GM23248 (cell line): Measurements from ENCODE around the gene LRRN2. TPM values are rescaled to one million over a fixed set of nuclear protein-coding genes. Genes with fewer than 3 reads are reported as not detected.

Experiments used
- DNase-seq: peaks from one replicate; pipeline ENCODE4 v3.0.0-alpha.2; 2015
- H2AFZ ChIP-seq: fragments of 200-600 bp; sonication (generic); 2 replicates; pipeline ENCODE4 v1.6.1; 2016; ENCODE audit warnings: antibody characterized with exemption
- H3F3A ChIP-seq: fragments of 200-600 bp; sonication (generic); 2 replicates; pipeline ENCODE4 v1.6.1; 2016; ENCODE audit warnings: mild to moderate bottlenecking, antibody characterized with exemption, mixed run types; ENCODE audit not compliant: insufficient read depth
- H3K27ac ChIP-seq: fragments of 200-600 bp; sonication (generic); 2 replicates; pipeline ENCODE4 v1.5.1; 2016; ENCODE audit warnings: mild to moderate bottlenecking
- H3K27me3 ChIP-seq: fragments of 200-600 bp; sonication (generic); replicated peaks from 2 replicates; pipeline ENCODE4 v1.6.1; 2016; ENCODE audit warnings: mild to moderate bottlenecking; ENCODE audit not compliant: insufficient read depth
- H3K36me3 ChIP-seq: fragments of 200-600 bp; sonication (generic); 2 replicates; pipeline ENCODE4 v1.6.1; 2016; ENCODE audit warnings: low read depth, mild to moderate bottlenecking
- H3K4me1 ChIP-seq: fragments of 200-600 bp; sonication (generic); 2 replicates; pipeline ENCODE4 v1.6.1; 2016; ENCODE audit warnings: mild to moderate bottlenecking; ENCODE audit not compliant: insufficient read depth
- H3K4me2 ChIP-seq: fragments of 200-600 bp; sonication (generic); one replicate; pipeline ENCODE4 v1.6.1; 2016; ENCODE audit warnings: mild to moderate bottlenecking; ENCODE audit not compliant: unreplicated experiment
- H3K4me3 ChIP-seq: fragments of 200-600 bp; sonication (generic); 2 replicates; pipeline ENCODE4 v1.5.1; 2016; ENCODE audit warnings: mild to moderate bottlenecking
- H3K79me2 ChIP-seq: fragments of 200-600 bp; sonication (generic); 2 replicates; pipeline ENCODE4 v1.6.1; 2016; ENCODE audit warnings: mild to moderate bottlenecking; ENCODE audit not compliant: insufficient read depth
- H3K9ac ChIP-seq: fragments of 200-600 bp; sonication (generic); 2 replicates; pipeline ENCODE4 v1.6.1; 2016; ENCODE audit warnings: mild to moderate bottlenecking
- H3K9me2 ChIP-seq: fragments of 200-600 bp; sonication (generic); 2 replicates; pipeline ENCODE4 v1.6.1; 2016; ENCODE audit warnings: mixed run types, mild to moderate bottlenecking, moderate library complexity; ENCODE audit not compliant: insufficient read depth
- H3K9me3 ChIP-seq: fragments of 200-600 bp; sonication (generic); one replicate; pipeline ENCODE4 v1.6.1; 2017; ENCODE audit warnings: low read depth
- H4K20me1 ChIP-seq: fragments of 200-600 bp; sonication (generic); 2 replicates; pipeline ENCODE4 v1.6.0; 2016; ENCODE audit not compliant: insufficient read depth
- EZH2 ChIP-seq: fragments of 200-600 bp; sonication (generic); IDR thresholded peaks from 2 replicates; pipeline ENCODE4 v1.6.1; 2018; ENCODE audit warnings: antibody characterized with exemption, mild to moderate bottlenecking; ENCODE audit not compliant: insufficient read depth, poor library complexity, severe bottlenecking
- EZH2phosphoT487 ChIP-seq: fragments of 200-600 bp; sonication (generic); IDR thresholded peaks from 2 replicates; pipeline ENCODE4 v1.6.1; 2018; ENCODE audit warnings: antibody characterized with exemption, moderate library complexity, mild to moderate bottlenecking, low read depth; ENCODE audit not compliant: insufficient read depth
- WGBS, 2 experiments: methylation state at CpG; one replicate each; pipeline ENCODE4 v1.1.6; 2015 to 2017; ENCODE audit warnings: low lambda C conversion rate in 2 of 2, low coverage in 1 of 2; ENCODE audit errors: missing lambda C conversion rate in 2 of 2; 5-methylcytosine and 5-hydroxymethylcytosine counted together
- in situ Hi-C: fragments of 300-500 bp; cut with MboI; formaldehyde crosslinking; loops from 2 replicates; pipeline ENCODE4 v1.15.0; 2020
- polyA plus RNA-seq: library from polyadenylated mRNA; unstranded; fragments of >200 nt; fragmentation: Nextera tagmentation; extraction: Ambion mirVana; gene quantifications from 2 replicates; pipeline ENCODE4 v1.2.1, GENCODE V29; 2016
- total RNA-seq: library from RNA; depleted of rRNA; stranded (reverse); fragments of >200 nt; shearing (Covaris generic); gene quantifications from 2 replicates; pipeline ENCODE4 v1.2.3, GENCODE V29; 2014

LRRN2 gene
- total and polyA plus RNA-seq, 2 experiments from 2014 or later, result 0.22 TPM; not detected in 1

- Histone ChIP-seq H3F3A (no peaks in the 10 kb centered on the region), H3K9ac (no peak overlapping the region), H3K27ac (no peak overlapping the region), H3K4me2 (no peak overlapping the region), H3K79me2 (no peaks in the 10 kb centered on the region), H3K4me3 (no peak overlapping the region), H4K20me1 (no peaks in the 10 kb centered on the region), H3K27me3 (no peaks in the 10 kb centered on the region), H3K9me3 (no peaks in the 10 kb centered on the region), H3K36me3 (no peaks in the 10 kb centered on the region), H2AFZ (no peak overlapping the region), H3K9me2 (no peaks in the 10 kb centered on the region), H3K4me1 (no peaks in the 10 kb centered on the region)
- TF ChIP-seq EZH2phosphoT487 (no peak), EZH2 (no peak)
- in situ Hi-C loops, result no loop called here
- WGBS, 2 experiments, result 95 to 97% methylated on average over 3 of the region's 3 CpGs
- no peak for DNase-seq
These were observed 103.8 kb downstream of the LRRN2 start for GRCh38 chr1:204581759-204582158.

GRCh38 chr1:204580862-204581261, 104.7 kb downstream of the LRRN2 start:
- no peak overlapping the region for H3K9ac ChIP-seq
- 86 to 90% methylated on average over 2 of the region's 2 CpGs for WGBS, 2 experiments
- no peaks in the 10 kb centered on the region for H4K20me1 ChIP-seq
- H2AFZ ChIP-seq, result no peak overlapping the region
- no peaks in the 10 kb centered on the region for H3K27me3 ChIP-seq
- H3K4me1 ChIP-seq, result no peaks in the 10 kb centered on the region
- no peaks in the 10 kb centered on the region for H3K36me3 ChIP-seq
- no peaks in the 10 kb centered on the region for H3K9me3 ChIP-seq
- no peak overlapping the region for H3K4me3 ChIP-seq
- DNase-seq, result no peak
- H3K27ac ChIP-seq, result no peak overlapping the region
- no peaks in the 10 kb centered on the region for H3K9me2 ChIP-seq
- H3F3A ChIP-seq, result no peaks in the 10 kb centered on the region
- no peak overlapping the region for H3K4me2 ChIP-seq
- in situ Hi-C loops, result no loop called here
- no peak for TF ChIP-seq EZH2phosphoT487
- no peak for TF ChIP-seq EZH2
- H3K79me2 ChIP-seq, result no peaks in the 10 kb centered on the region

GRCh38 chr1:204579681-204580080, 105.9 kb downstream of the LRRN2 start:
- Histone ChIP-seq H3K4me2 (no peak overlapping the region), H3K79me2 (no peaks in the 10 kb centered on the region), H3K4me1 (no peaks in the 10 kb centered on the region), H3K9me3 (no peaks in the 10 kb centered on the region), H3K27me3 (no peaks in the 10 kb centered on the region), H3K27ac (no peak overlapping the region), H3K4me3 (no peak overlapping the region), H3K36me3 (no peaks in the 10 kb centered on the region), H3K9me2 (no peaks in the 10 kb centered on the region), H2AFZ (no peak overlapping the region), H3K9ac (no peak overlapping the region), H3F3A (no peaks in the 10 kb centered on the region), H4K20me1 (no peaks in the 10 kb centered on the region)
- WGBS, 2 experiments, result 92 to 94% methylated on average over 6 of the region's 6 CpGs
- DNase-seq, result no peak
- TF ChIP-seq EZH2, result no peak
- no peak for TF ChIP-seq EZH2phosphoT487
- in situ Hi-C loops, result loop anchor here (5.0 kb wide), 1 partner anchor 228 kb away; no protein-coding TSS in a partner anchor

- Histone ChIP-seq H3K4me1 (no peaks in the 10 kb centered on the region), H3K79me2 (no peaks in the 10 kb centered on the region), H3K9ac (no peak overlapping the region), H3K36me3 (no peaks in the 10 kb centered on the region), H3K27ac (no peak overlapping the region), H3K4me2 (peak overlapping the region; percentile 35), H3K27me3 (no peaks in the 10 kb centered on the region), H3F3A (no peaks in the 10 kb centered on the region), H3K4me3 (no peak overlapping the region), H2AFZ (no peak overlapping the region), H3K9me3 (no peaks in the 10 kb centered on the region), H4K20me1 (no peaks in the 10 kb centered on the region), H3K9me2 (no peaks in the 10 kb centered on the region)
- whole genome bisulfite sequencing, 2 experiments, result 45 to 49% methylated on average over 18 of the region's 18 CpGs
- DNase-seq, result peak; percentile 24
- TF ChIP-seq EZH2, result no peak
- no peak for TF ChIP-seq EZH2phosphoT487
- in situ Hi-C loops, result loop anchor here (5.0 kb wide), 1 partner anchor 228 kb away; no protein-coding TSS in a partner anchor
These were observed 106.5 kb downstream of the LRRN2 start for GRCh38 chr1:204578867-204579664.
